Body of pancreas (tissue), 4 donors: ENCODE measurements around the gene PNPLA6.

Experiments
- CTCF ChIP-seq, 7 experiments: fragments of 450-650 bp in 4 of 7; fragments of 200-600 bp in 3 of 7; sonication (generic) in 3 of 7; IDR thresholded peaks; one replicate each; pipeline ENCODE4 v1.5.1; 2016 to 2019; ENCODE audit warnings: antibody characterized with exemption in 7 of 7
- POLR2A ChIP-seq, 3 donors: fragments of 450-650 bp; IDR thresholded peaks; one replicate each; pipeline ENCODE4 v1.6.1; 2016; ENCODE audit warnings: antibody characterized with exemption in 3 of 3, mild to moderate bottlenecking in 2 of 3

- TF ChIP-seq CTCF (IDR thresholded peaks at IDR 0.05) (no peak), POLR2A (IDR thresholded peaks at IDR 0.05) (no peak)
These were observed 66.9 kb downstream of the PNPLA6 start for GRCh38 chr19:7602240-7602934.
